A549 treated with Mapracorat at 1 μM for 4 hours (cell line): ENCODE measurements around the gene CCDC141. TPM values are rescaled to one million over a fixed set of nuclear protein-coding genes. Genes with fewer than 3 reads are reported as not detected.

Experiments
- total RNA-seq: library from RNA; stranded (reverse); fragments of 200-300 nt; extraction: Qiagen RNA extraction; gene quantifications from 5 replicates; pipeline ENCODE4 v1.2.3, GENCODE V29; 2022

The CCDC141 gene
- not detected in 5 replicates for total RNA-seq

GRCh38 chr2:179049546-179050311, at the start of gene CCDC141:
Gene CCDC141, minus strand, starts transcription at chr2:179050137. Its CDS starts 196 bp downstream, at chr2:179049941.

GRCh38 chr2:178807227-178808008, 242.5 kb downstream of the CCDC141 start, which contains the start of gene TTN:
Gene TTN, minus strand, starts transcription at chr2:178807423. Its CDS starts 2,781 bp downstream, at chr2:178804642.

Other genes starting within 250 kb of the CCDC141 start
- under 0.01 TPM in 4 of 5 replicates, not detected in the other for gene TTN, start 242.7 kb downstream of the CCDC141 start, total RNA-seq
- gene SESTD1, start 214.7 kb upstream of the CCDC141 start, total RNA-seq = 16.3 to 31.7 TPM (median 23.1 TPM) in 5 replicates